HG02623 (cell line): ENCODE results near the gene TRMT2A.
"Not testable (repeated sequence)": the region's sequence is repeated elsewhere in the genome, so short reads cannot be mapped to it uniquely, and the experiment has no call there.

Experiments
- ATAC-seq: cut with Tn5 transposase; IDR thresholded peaks from one replicate; pipeline ENCODE4 v1.9.1; 2021; ENCODE audit warnings: moderate library complexity; ENCODE audit not compliant: unreplicated experiment

Gene TRMT2A

GRCh38 chr22:20088263-20088648 lies 28.8 kb downstream of the TRMT2A start:
- ATAC-seq: no peak

- ATAC-seq: no peak
Measured at GRCh38 chr22:20087319-20088262, 29.4 kb downstream of the TRMT2A start.

GRCh38 chr22:20086763-20087162 lies 30.3 kb downstream of the TRMT2A start:
- no peak for ATAC-seq

GRCh38 chr22:20086101-20086599 lies 30.9 kb downstream of the TRMT2A start:
- no peak for ATAC-seq

GRCh38 chr22:20085651-20086050 lies 31.4 kb downstream of the TRMT2A start:
- no peak for ATAC-seq

GRCh38 chr22:20084547-20085413 lies 32.2 kb downstream of the TRMT2A start:
- no peak for ATAC-seq

- no peak for ATAC-seq
Measured at GRCh38 chr22:20083891-20084546, 33.0 kb downstream of the TRMT2A start.

- no peak for ATAC-seq
Measured at GRCh38 chr22:20083157-20083890, 33.7 kb downstream of the TRMT2A start.

- no peak for ATAC-seq
Measured at GRCh38 chr22:20080776-20081654, 36.0 kb downstream of the TRMT2A start.

GRCh38 chr22:20080445-20080775 lies 36.6 kb downstream of the TRMT2A start:
- peak; percentile 53 for ATAC-seq

GRCh38 chr22:20079745-20080444 lies 37.1 kb downstream of the TRMT2A start, which contains the start of gene DGCR8:
DGCR8 (plus strand) TSS chr22:20080241; CDS start chr22:20085964, 5,723 bp downstream.
- ATAC-seq: peak; percentile 69

- ATAC-seq: no peak
Measured at GRCh38 chr22:20076627-20077172, 40.3 kb downstream of the TRMT2A start.

- no peak for ATAC-seq
Measured at GRCh38 chr22:20071524-20071972, 45.5 kb downstream of the TRMT2A start.

GRCh38 chr22:20069331-20070042 lies 47.5 kb downstream of the TRMT2A start:
- ATAC-seq: no peak

- no peak for ATAC-seq
Measured at GRCh38 chr22:20068640-20069039, 48.4 kb downstream of the TRMT2A start.

- not testable (repeated sequence) for ATAC-seq
Measured at GRCh38 chr22:20067384-20067682, 49.7 kb downstream of the TRMT2A start.

GRCh38 chr22:20066617-20067383 lies 50.2 kb downstream of the TRMT2A start:
- no peak for ATAC-seq
